DOHH2 (cell line): ENCODE measurements around the gene GFOD2.

Source experiments
- CTCF ChIP-seq: fragments of 200-600 bp; sonication (generic); IDR thresholded peaks from one replicate; pipeline ENCODE4 v1.5.1; 2014; ENCODE audit warnings: antibody characterized with exemption, mild to moderate bottlenecking, low read depth, low read length; ENCODE audit not compliant: poor library complexity, severe bottlenecking
- EZH2phosphoT487 ChIP-seq: fragments of 200-600 bp; sonication (generic); IDR thresholded peaks from 2 replicates; pipeline ENCODE4 v1.6.1; 2017; ENCODE audit warnings: borderline replicate concordance, mild to moderate bottlenecking, antibody characterized with exemption, low read length, moderate library complexity, mixed read lengths

- TF ChIP-seq CTCF: peak; percentile 88
- TF ChIP-seq EZH2phosphoT487: no peak
Measured at GRCh38 chr16:67672739-67673662, 46.1 kb downstream of the GFOD2 start.
